ENCODE results near the gene TNF.

TNF gene

GRCh38 chr6:31533455-31533841 lies 41.9 kb upstream of the TNF start:
- H2AFZ ChIP-seq (ENCODE audit: low read depth, low read length, severe bottlenecking) = no peak overlapping the region
- H3K4me2 ChIP-seq (ENCODE audit: low read depth, low read length, poor library complexity, severe bottlenecking) = no peak overlapping the region
- TF ChIP-seq EZH2phosphoT487 (conservative IDR thresholded peaks at IDR 0.05; ENCODE audit: low read length) = no peak
- no peak for TF ChIP-seq CTCF (IDR thresholded peaks at IDR 0.05; ENCODE audit: insufficient read depth, low read length, poor library complexity, severe bottlenecking)
- peaks cover 71% of the 10 kb centered on the region for H3K36me3 ChIP-seq (ENCODE audit: low read length)
- no peak overlapping the region for H3K9ac ChIP-seq (ENCODE audit: low read length)
- peaks cover 58% of the 10 kb centered on the region for H3F3A ChIP-seq (ENCODE audit: insufficient read depth)
- H3K4me3 ChIP-seq (ENCODE audit: insufficient read depth, low read length, poor library complexity, severe bottlenecking) = no peak overlapping the region
- no peak overlapping the region for H3K27ac ChIP-seq (ENCODE audit: low read depth, low read length)
- no peaks in the 10 kb centered on the region for H3K9me3 ChIP-seq (ENCODE audit: insufficient read depth, low read length)
- H3K27me3 ChIP-seq (ENCODE audit: low read length) = no peaks in the 10 kb centered on the region
- H4K20me1 ChIP-seq (ENCODE audit: low read depth, low read length) = peaks cover 60% of the 10 kb centered on the region
- peaks cover 45% of the 10 kb centered on the region for H3K79me2 ChIP-seq (ENCODE audit: insufficient read depth, low read length)
- H3K9me2 ChIP-seq (replicated peaks; ENCODE audit: insufficient read depth, low read length) = no peaks in the 10 kb centered on the region

- Histone ChIP-seq H3K79me2 (ENCODE audit: insufficient read depth, low read length) (peaks cover 51% of the 10 kb centered on the region), H3K4me2 (ENCODE audit: low read depth, low read length, poor library complexity, severe bottlenecking) (no peak overlapping the region)
These were observed 41.4 kb upstream of the TNF start for GRCh38 chr6:31534011-31534410.

GRCh38 chr6:31534521-31535040 lies 40.8 kb upstream of the TNF start:
- Histone ChIP-seq H3K9me2 (replicated peaks; ENCODE audit: insufficient read depth, low read length) (no peaks in the 10 kb centered on the region), H4K20me1 (ENCODE audit: low read depth, low read length) (peaks cover 72% of the 10 kb centered on the region), H3K36me3 (ENCODE audit: low read length) (peaks cover 83% of the 10 kb centered on the region), H3K27me3 (ENCODE audit: low read length) (no peaks in the 10 kb centered on the region), H3F3A (ENCODE audit: insufficient read depth) (peaks cover 61% of the 10 kb centered on the region), H3K9ac (ENCODE audit: low read length) (no peak overlapping the region), H3K4me2 (ENCODE audit: low read depth, low read length, poor library complexity, severe bottlenecking) (no peak overlapping the region), H2AFZ (ENCODE audit: low read depth, low read length, severe bottlenecking) (no peak overlapping the region), H3K9me3 (ENCODE audit: insufficient read depth, low read length) (no peaks in the 10 kb centered on the region), H3K4me3 (ENCODE audit: insufficient read depth, low read length, poor library complexity, severe bottlenecking) (no peak overlapping the region), H3K79me2 (ENCODE audit: insufficient read depth, low read length) (peaks cover 56% of the 10 kb centered on the region), H3K27ac (ENCODE audit: low read depth, low read length) (no peak overlapping the region)
- TF ChIP-seq CTCF (IDR thresholded peaks at IDR 0.05; ENCODE audit: insufficient read depth, low read length, poor library complexity, severe bottlenecking) (no peak), EZH2phosphoT487 (conservative IDR thresholded peaks at IDR 0.05; ENCODE audit: low read length) (no peak)

More at GRCh38 chr6:31534011-31534410, 41.4 kb upstream of the TNF start:
- Histone ChIP-seq H2AFZ (ENCODE audit: low read depth, low read length, severe bottlenecking) (no peak overlapping the region), H3K9ac (ENCODE audit: low read length) (no peak overlapping the region), H3K9me2 (replicated peaks; ENCODE audit: insufficient read depth, low read length) (no peaks in the 10 kb centered on the region), H3F3A (ENCODE audit: insufficient read depth) (peaks cover 59% of the 10 kb centered on the region), H3K36me3 (ENCODE audit: low read length) (peaks cover 77% of the 10 kb centered on the region), H4K20me1 (ENCODE audit: low read depth, low read length) (peaks cover 66% of the 10 kb centered on the region), H3K27me3 (ENCODE audit: low read length) (no peaks in the 10 kb centered on the region), H3K4me3 (ENCODE audit: insufficient read depth, low read length, poor library complexity, severe bottlenecking) (no peak overlapping the region), H3K27ac (ENCODE audit: low read depth, low read length) (no peak overlapping the region), H3K9me3 (ENCODE audit: insufficient read depth, low read length) (no peaks in the 10 kb centered on the region)
- TF ChIP-seq CTCF (IDR thresholded peaks at IDR 0.05; ENCODE audit: insufficient read depth, low read length, poor library complexity, severe bottlenecking) (no peak), EZH2phosphoT487 (conservative IDR thresholded peaks at IDR 0.05; ENCODE audit: low read length) (no peak)
